NCI-H2196 treated with DMSO at 0.1 percent for 48 hours (cell line): ENCODE results near the gene SENP1.

Experiments
- DNase-seq: peaks from one replicate; lab custom pipeline; 2025; ENCODE audit not compliant: unreplicated experiment; lab: John Stamatoyannopoulos, UW

Gene SENP1

DNA sequence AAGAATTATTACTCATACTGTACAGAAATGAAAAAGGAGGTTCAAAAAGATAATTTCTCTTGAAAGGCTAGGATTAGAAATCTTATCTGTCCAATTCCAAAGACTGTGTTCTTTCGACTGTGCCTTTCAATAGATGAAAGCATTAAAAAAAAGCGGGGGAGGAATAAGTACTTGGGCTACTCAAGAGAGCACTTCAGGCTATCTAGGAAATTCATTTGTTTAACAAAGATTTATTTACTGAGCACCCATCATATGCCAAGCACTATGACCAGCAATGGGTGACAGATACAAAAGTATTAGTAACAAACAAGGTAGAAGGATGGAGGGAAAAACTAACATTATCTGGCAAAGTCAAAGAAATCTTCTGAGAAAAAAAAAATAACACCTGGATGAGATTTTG is 37.4 kb downstream of the SENP1 start:
- DNase-seq = no peak

- no peak for DNase-seq
These were observed 38.5 kb downstream of the SENP1 start for GRCh38 chr12:48067250-48067938.

DNA sequence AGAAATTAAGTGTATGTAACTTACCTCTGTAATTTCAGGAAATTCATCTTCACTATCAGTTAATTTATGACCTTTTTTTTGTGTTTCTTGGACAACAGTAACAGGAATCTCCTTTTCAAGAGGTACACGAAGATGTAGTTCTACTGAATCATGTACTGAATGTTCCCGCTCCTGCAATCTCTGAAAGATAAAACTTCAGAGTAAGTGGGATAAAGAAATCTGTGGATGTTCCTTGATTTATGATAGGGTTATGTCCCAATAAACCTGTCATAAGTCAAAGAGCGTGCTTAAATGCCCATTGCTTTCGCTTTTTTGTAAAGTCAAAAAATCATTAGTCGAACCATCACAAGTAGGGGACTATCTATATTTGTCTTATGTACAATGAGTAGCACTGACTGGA is 40.8 kb downstream of the SENP1 start:
- DNase-seq = no peak

- no peak for DNase-seq
These were observed 42.3 kb downstream of the SENP1 start for GRCh38 chr12:48063530-48063929.

- no peak for DNase-seq
These were observed 43.8 kb downstream of the SENP1 start for GRCh38 chr12:48061938-48062719.

GRCh38 chr12:48060474-48060873 is 45.4 kb downstream of the SENP1 start:
- no peak for DNase-seq

GRCh38 chr12:48058771-48059170 is 47.1 kb downstream of the SENP1 start:
- DNase-seq = no peak

DNA sequence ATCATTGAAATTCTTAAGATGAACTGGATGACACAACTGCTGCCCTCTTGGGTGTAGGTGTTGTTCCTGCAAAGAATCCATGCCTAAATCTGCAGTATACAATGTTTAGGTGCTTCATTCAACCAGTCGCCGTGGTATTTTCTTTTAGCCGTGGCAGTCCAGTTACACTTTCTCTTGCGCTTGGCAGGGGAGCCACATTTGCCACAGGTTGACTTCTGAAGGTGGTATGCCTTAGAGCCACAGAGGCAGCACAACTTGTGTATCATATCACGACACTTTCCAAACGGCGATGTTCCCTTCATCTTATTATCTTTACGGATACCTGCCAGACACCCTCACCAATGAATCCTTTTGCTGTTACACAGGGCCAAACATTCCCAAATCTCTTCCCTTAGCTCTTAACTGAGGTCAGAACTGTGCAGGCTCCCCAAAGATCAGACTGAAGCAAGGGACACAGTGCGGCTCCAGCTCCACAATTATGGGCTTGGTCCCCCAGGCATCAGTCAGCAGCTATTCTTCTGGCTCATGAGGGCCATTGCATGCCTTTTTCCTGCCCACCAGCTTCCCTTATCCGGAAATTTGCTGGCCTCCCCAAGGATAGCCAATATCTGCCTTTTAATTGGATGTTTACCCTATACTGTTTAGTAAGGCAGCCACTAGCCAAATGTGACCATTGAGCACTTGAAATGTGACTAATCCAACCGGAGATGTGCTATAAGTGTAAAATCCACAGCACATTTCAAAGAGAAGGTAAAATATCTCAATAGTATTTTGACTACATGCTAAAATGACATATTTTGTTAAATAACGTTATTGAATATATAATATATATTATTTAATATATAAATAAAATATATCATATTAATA is 50.7 kb downstream of the SENP1 start:
- DNase-seq = no peak

DNA sequence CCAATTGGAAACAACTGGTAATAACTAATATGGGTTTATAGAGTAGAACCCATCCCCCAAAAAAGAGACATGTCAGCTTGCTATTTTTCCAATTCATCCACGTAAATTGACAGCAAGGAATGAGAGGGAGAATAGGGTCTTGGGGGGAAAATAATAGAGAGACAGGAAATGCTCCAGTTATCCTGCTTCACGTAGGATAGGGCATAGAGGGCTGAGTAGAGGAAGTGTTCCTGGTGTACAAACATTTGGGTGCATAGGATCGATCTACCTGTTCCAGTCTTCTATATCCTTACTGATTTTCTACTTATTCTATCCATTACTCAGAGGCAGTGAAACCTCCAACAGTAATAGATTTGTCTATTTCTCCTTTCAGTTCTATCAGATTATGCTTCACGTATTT is 52.0 kb downstream of the SENP1 start:
- no peak for DNase-seq

DNA sequence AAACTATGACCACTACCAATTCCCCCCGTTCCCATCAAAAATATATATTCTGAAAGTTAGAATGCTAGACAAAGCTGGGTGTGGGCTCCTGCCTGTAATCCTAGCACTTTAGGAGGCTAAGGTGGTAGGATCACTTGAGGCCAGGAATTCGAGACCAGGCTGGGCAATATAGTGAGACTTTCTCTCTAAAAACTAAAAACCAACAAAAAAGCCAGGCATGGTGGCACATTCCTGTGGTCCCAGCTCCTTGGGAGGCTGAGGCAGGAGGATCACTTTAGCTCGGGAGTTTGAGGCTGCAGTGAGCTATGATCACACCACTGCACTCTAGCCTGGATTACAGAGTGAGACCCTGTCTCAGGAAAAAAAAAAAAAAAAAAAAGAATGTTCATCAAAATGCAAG is 52.8 kb downstream of the SENP1 start:
- no peak for DNase-seq

DNA sequence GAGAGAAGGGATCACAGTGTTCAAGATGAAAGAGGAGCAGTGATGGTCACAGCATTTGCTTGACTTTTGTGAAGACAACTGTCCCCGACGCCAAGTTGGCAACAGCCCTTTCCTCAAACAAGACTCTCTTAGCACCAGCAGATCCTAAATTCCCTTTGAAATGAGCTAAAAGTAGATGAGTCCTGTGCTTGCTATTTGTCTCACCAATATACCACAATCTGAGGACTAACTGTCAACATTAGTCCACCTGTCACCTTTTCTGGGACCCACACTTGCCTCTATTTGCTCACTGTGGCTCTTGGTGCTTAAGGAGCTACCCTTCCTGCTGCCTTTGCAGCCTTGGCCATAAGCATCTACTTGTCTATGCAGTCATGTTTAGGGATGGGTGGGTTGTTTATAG is 54.2 kb downstream of the SENP1 start:
- no peak for DNase-seq

DNA sequence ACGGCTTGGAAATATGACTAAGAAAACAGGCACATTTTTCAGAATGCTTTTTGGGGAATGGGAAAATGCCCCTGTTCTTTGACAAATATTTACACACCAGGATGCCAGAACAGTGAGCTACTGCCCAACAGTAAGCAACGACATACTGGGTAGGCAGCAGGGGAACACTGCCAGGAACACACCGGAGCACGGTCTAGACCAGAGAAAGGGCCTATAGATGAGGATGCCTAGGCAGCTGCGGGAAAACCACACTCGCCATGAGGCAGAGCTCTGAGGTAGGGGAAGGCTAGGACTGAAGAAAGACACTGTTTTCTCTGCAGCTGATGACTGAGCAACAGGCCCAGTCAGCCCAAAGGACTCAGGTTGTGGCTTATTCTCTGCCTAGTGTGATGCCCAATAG is 55.7 kb downstream of the SENP1 start:
- no peak for DNase-seq

DNA sequence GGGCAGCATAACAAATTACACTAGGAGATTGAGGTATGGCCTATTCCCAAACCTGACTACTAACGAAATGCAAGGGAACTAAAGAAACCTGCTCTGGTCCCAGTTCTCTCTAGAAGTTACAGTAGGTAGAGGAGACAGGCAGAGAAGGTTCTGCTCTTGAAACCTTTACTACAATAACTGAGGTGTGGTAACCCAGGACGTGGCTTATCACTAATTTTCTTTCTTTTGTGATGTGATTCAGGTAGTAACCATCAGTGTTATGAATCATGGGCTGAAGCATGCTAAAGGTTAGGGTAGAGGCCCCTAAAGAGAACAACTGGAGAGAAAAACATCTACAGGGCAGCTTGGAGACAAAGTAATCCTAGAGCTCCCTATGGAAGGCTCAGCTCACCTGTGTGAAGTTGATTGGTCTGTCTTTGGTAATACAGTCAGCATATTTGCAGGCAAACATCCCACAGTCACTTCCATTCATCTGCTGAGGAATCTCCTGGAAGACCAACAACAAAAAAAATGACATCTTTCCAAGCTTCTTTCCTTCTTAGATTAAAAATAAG is 59.8 kb downstream of the SENP1 start:
- no peak for DNase-seq

DNA sequence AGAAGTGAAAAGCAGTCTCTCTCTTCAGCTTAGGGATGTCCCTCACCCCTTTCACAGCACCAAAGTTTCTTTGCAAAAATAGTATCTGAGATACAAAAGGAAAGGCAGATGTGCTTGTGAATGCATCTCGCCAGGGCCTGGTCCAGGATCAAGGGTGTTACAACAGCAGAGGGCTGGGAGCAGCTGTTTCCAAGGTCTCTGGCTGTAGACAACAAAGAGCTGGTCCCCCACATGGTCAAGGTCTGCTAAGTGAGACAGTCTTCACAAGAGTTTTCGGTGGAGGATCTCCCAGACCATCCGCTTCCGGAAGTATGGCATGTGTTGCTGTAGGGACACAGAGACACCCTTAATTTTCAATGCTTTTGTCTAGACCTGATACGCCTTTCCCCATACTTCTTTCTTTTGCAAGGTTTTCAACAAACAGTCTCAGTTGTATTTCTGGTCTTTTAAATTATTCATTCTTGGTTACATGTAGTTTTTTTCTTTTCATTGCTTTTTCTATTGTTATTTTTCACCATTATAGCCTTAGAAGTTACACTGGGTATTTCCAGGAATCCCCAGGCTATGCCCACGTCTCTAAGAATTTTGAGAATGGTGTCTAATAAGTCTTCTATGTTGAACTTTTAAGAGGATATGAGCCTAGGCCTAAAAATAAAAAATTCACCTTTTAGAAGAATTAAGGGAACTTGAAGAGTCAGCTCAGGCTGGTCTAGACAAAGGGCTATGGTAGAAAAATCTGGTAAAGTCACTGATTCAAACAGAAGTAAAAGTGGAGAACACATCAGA is 60.6 kb downstream of the SENP1 start:
- DNase-seq = no peak

DNA sequence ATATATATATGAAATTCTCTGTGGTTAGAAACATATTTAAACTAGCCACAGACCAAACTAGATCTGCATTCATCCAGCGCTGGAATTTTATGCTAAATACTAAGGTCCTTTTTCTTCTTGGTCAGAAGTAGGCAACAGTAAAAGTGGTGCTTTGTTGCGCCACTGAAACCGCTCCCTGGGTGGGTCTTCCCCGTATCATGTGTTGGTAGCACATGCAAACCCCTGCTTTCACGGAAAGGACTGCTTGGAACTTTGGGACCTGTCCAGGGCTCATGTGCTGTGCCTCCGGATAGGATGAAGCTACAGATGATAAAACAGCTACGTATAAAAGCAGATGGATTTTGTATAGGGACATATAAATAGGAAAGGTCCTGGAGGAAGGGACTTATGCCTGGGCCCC is 61.5 kb downstream of the SENP1 start:
- DNase-seq = no peak

- DNase-seq = no peak
These were observed 62.1 kb downstream of the SENP1 start for GRCh38 chr12:48043771-48044170.

- DNase-seq = no peak
These were observed 64.1 kb downstream of the SENP1 start for GRCh38 chr12:48041591-48042423.

DNA sequence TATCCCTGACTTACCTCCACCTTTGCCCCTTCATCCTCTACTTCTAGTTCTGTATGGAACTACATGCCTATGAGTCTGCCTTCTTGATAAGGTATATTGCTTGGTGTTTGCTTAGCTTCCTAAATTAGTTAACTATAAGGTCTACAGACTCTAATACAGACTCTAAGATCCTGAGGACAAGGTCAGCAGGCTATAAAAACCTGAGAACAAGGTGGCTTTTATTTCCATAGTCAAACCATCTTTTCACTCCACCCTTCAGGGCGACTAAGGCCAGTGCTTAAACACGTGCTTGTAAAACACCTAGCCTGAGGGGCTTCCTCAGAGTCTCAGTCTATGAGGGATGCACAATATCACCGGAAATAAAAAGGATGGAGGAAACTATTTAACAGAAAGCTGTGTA is 65.5 kb downstream of the SENP1 start:
- no peak for DNase-seq

- no peak for DNase-seq
These were observed 66.7 kb downstream of the SENP1 start for GRCh38 chr12:48039151-48039550.

DNA sequence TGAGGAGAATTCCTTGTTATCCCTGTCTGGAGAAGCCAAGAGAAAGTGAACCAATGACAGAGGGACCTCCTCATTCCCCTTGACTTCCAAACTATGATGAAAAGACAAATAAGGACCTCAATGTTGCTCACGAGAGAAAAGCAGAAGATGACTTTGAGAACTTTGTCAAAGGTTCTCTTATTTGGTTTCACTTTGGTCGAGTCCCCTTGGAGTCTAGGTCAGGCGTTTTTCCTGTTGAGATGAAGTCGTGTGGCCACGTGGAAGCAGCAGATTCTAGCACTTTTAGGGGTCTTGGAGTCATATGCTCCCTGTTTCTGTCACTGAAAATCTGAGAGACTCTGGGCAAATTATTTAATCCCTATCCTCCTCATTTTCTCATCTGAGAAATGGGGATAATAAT is 67.8 kb downstream of the SENP1 start:
- DNase-seq = no peak
